ENCODE results near the gene ROCK2. TPM values are rescaled to one million over a fixed set of nuclear protein-coding genes. Genes with fewer than 3 reads are reported as not detected.

ROCK2 gene
- total and polyA plus RNA-seq, 9 of the 15 experiments (the other 6 are each of a cell fraction or from before 2014, with no cell fraction given) = 4.9 to 30.6 (median 14.3) TPM

- 64% methylated on average over 3 of the region's 3 CpGs for WGBS (ENCODE audit: insufficient coverage, low coverage, missing lambda C conversion rate)
- Histone ChIP-seq H3K27ac (ENCODE audit: extremely low read depth, low read depth, low read length) (no peak overlapping the region), H3K36me3 (ENCODE audit: control insufficient read depth, insufficient read depth, low read length) (no peaks in the 10 kb centered on the region), H3K9me3 (replicated peaks; ENCODE audit: control insufficient read depth, insufficient read depth, low read depth, low read length) (no peaks in the 10 kb centered on the region), H3K79me2 (ENCODE audit: control insufficient read depth, insufficient read depth, low read length) (peaks cover 73% of the 10 kb centered on the region), H3K4me1 (replicated peaks in 1 of 2; ENCODE audit: control insufficient read depth in 2 of 2, insufficient read depth in 2 of 2, low read length in 2 of 2) (peaks cover 4 to 16% of the 10 kb centered on the region in 2 experiments; a peak in 4 of 5 replicates), H3K4me3 (no peak overlapping the region), H4K20me1 (replicated peaks; ENCODE audit: control insufficient read depth, insufficient read depth, low read length) (peaks cover 11% of the 10 kb centered on the region), H3K9me1 (ENCODE audit: control insufficient read depth, insufficient read depth, low read length) (no peaks in the 10 kb centered on the region), H3K9ac (ENCODE audit: insufficient read depth in 1 of 2, low read depth in 2 of 2, low read length in 2 of 2) (no peak overlapping the region), H2AFZ (ENCODE audit: low read depth, low read length) (no peak overlapping the region), H3K27me3 (ENCODE audit: control insufficient read depth in 2 of 2, insufficient read depth in 2 of 2, low read length in 2 of 2) (no peaks in the 10 kb centered on the region), H3K4me2 (ENCODE audit: insufficient read depth, low read length) (no peak overlapping the region)
- BruUV-seq (replicated peaks) = no TSS peak
- POLR2A ChIA-PET = no interaction called here
- TF ChIP-seq HOMEZ (CRISPR knock-in tag; IDR thresholded peaks at IDR 0.05) (no peak), NR2C1 (IDR thresholded peaks at IDR 0.05) (no peak), NR2C1 (tag; IDR thresholded peaks at IDR 0.05) (no peak), ZNF143 (CRISPR knock-in tag; IDR thresholded peaks at IDR 0.05) (no peak)
- ATAC-seq (no peak), FAIRE-seq (no peak), DNase-seq (ENCODE audit: extremely low read depth in 1 of 4, low spot score in 3 of 4) (no peak)
- CTCF ChIA-PET (ENCODE audit: low intra/inter-chr PET ratio) = no interaction called here
- intact Hi-C loops (cut with micrococcal nuclease) = loop anchor here (5.0 kb wide), 1 partner anchor 90 kb away; no protein-coding TSS in a partner anchor
- in situ Hi-C loops (cut with MboI) = no loop called here
Measured at GRCh38 chr2:11321847-11322246, 22.6 kb downstream of the ROCK2 start.
